HepG2 (cell line): ENCODE results near the gene PEX10. TPM values are rescaled to one million over a fixed set of nuclear protein-coding genes. Genes with fewer than 3 reads are reported as not detected.

Source experiments
- AKAP8 ChIP-seq: sonication (generic); formaldehyde crosslinking; IDR thresholded peaks from 2 replicates; pipeline ENCODE4 v1.5.1; 2020; ENCODE audit warnings: mild to moderate bottlenecking, missing genetic modification reagents
- BORCS8-MEF2B ChIP-seq: sonication (generic); formaldehyde crosslinking; IDR thresholded peaks from 2 replicates; pipeline ENCODE4 v1.8.0; 2022; ENCODE audit warnings: mild to moderate bottlenecking, missing genetic modification reagents
- CCDC6 ChIP-seq: sonication (generic); formaldehyde crosslinking; IDR thresholded peaks from 2 replicates; pipeline ENCODE4 v1.8.1; 2022; ENCODE audit warnings: mild to moderate bottlenecking, missing genetic modification reagents, moderate library complexity
- FLYWCH1 ChIP-seq: sonication (generic); formaldehyde crosslinking; IDR thresholded peaks from 2 replicates; pipeline ENCODE4 v1.8.1; 2023; ENCODE audit warnings: mild to moderate bottlenecking, missing genetic modification reagents
- GATAD1 ChIP-seq: IDR thresholded peaks from 2 replicates; pipeline ENCODE4 v1.6.1; 2016; ENCODE audit warnings: missing genetic modification reagents, missing compliant biosample characterization
- LCORL ChIP-seq, 2 experiments: fragments of 450-650 bp in 1 of 2; sonication (generic) in 1 of 2; formaldehyde crosslinking in 1 of 2; IDR thresholded peaks; 2 replicates each; pipeline versions ENCODE4 v1.5.0 to v1.6.1; 2017 to 2020; ENCODE audit warnings: antibody characterized with exemption in 1 of 2, missing genetic modification reagents in 1 of 2
- MED13 ChIP-seq: sonication (generic); formaldehyde crosslinking; IDR thresholded peaks from 2 replicates; pipeline ENCODE4 v1.5.0; 2020; ENCODE audit warnings: missing genetic modification reagents
- NCOA1 ChIP-seq: sonication (generic); formaldehyde crosslinking; IDR thresholded peaks from 2 replicates; pipeline ENCODE4 v1.9.0; 2021; ENCODE audit warnings: missing genetic modification reagents
- NCOR1 ChIP-seq: fragments of 200-600 bp; sonication (generic); IDR thresholded peaks from 2 replicates; pipeline ENCODE4 v1.7.0; 2017; ENCODE audit warnings: antibody characterized with exemption, low read length, borderline replicate concordance
- ONECUT2 ChIP-seq: sonication (generic); formaldehyde crosslinking; IDR thresholded peaks from 2 replicates; pipeline ENCODE4 v1.4.0; 2020; ENCODE audit warnings: missing genetic modification reagents
- RBAK ChIP-seq: sonication (generic); formaldehyde crosslinking; IDR thresholded peaks from 2 replicates; pipeline ENCODE4 v1.5.1; 2020; ENCODE audit warnings: mild to moderate bottlenecking, missing genetic modification reagents
- SKI ChIP-seq: fragments of 450-650 bp; IDR thresholded peaks from one replicate; pipeline ENCODE4 v1.6.1; 2018; ENCODE audit warnings: mild to moderate bottlenecking; ENCODE audit not compliant: partially characterized antibody
- SMARCC2 ChIP-seq: fragments of 450-650 bp; IDR thresholded peaks from 2 replicates; pipeline ENCODE4 v1.6.1; 2017; ENCODE audit warnings: antibody characterized with exemption, mild to moderate bottlenecking
- TOPORS ChIP-seq: sonication (generic); formaldehyde crosslinking; IDR thresholded peaks from 2 replicates; pipeline ENCODE4 v1.8.0; 2023; ENCODE audit warnings: mild to moderate bottlenecking, missing genetic modification reagents
- ZNF501 ChIP-seq: sonication (generic); formaldehyde crosslinking; IDR thresholded peaks from 2 replicates; pipeline ENCODE4 v1.5.1; 2020; ENCODE audit warnings: mild to moderate bottlenecking, moderate library complexity, missing genetic modification reagents
- ZNF576 ChIP-seq: sonication (generic); formaldehyde crosslinking; IDR thresholded peaks from 2 replicates; pipeline ENCODE4 v1.4.0; 2020; ENCODE audit warnings: mild to moderate bottlenecking, missing genetic modification reagents
- ZNF607 ChIP-seq: sonication (generic); formaldehyde crosslinking; IDR thresholded peaks from 2 replicates; pipeline ENCODE4 v1.5.1; 2020; ENCODE audit warnings: missing genetic modification reagents, mild to moderate bottlenecking, borderline replicate concordance
- polyA plus RNA-seq, 8 experiments: library from polyadenylated mRNA; depleted of rRNA in 3 of 8; stranded (reverse) in 7 of 8; unstranded in 1 of 8; fragments of >200 nt; fragmentation: Illumina TruSeq in 4 of 8; extraction: Trizol in 4 of 8; gene quantifications; 2 replicates each; pipeline versions ENCODE4 v1.2.1 to v1.2.3, GENCODE V29; 2011 to 2016; ENCODE audit warnings: low read depth in 4 of 8, missing spikeins in 1 of 8, mixed read lengths in 1 of 8; ENCODE audit not compliant: insufficient read depth in 1 of 8
- total RNA-seq, 5 experiments: library from RNA; depleted of rRNA; stranded (reverse); fragments of >200 nt; fragmentation: Illumina TruSeq; extraction: Trizol; gene quantifications; 2 replicates each; pipeline ENCODE4 v1.2.3, GENCODE V29; 2016; ENCODE audit warnings: low read depth in 1 of 5
- TF ChIP-seq, protein P1 (sequence below): sonication (generic); formaldehyde crosslinking; IDR thresholded peaks from 2 replicates; pipeline ENCODE4 v1.8.1; 2023; ENCODE audit warnings: missing genetic modification reagents, inconsistent platforms, borderline replicate concordance
- TF ChIP-seq, protein P2 (sequence below): sonication (generic); formaldehyde crosslinking; IDR thresholded peaks from 2 replicates; pipeline ENCODE4 v1.8.1; 2023; ENCODE audit warnings: mild to moderate bottlenecking, inconsistent platforms, moderate library complexity, missing genetic modification reagents, borderline replicate concordance
- TF ChIP-seq, protein P3 (sequence below): sonication (generic); formaldehyde crosslinking; IDR thresholded peaks from 2 replicates; pipeline ENCODE4 v1.8.1; 2022; ENCODE audit warnings: mild to moderate bottlenecking, missing genetic modification reagents
- TF ChIP-seq, protein P4 (sequence below): sonication (generic); formaldehyde crosslinking; conservative IDR thresholded peaks from 2 replicates; pipeline ENCODE4 v1.8.1; 2023; ENCODE audit warnings: missing genetic modification reagents

Gene PEX10
- total and polyA plus RNA-seq, 2 of the 13 experiments (the other 11 are each of a cell fraction or from before 2014, with no cell fraction given): 16.1 to 39.6 TPM

DNA sequence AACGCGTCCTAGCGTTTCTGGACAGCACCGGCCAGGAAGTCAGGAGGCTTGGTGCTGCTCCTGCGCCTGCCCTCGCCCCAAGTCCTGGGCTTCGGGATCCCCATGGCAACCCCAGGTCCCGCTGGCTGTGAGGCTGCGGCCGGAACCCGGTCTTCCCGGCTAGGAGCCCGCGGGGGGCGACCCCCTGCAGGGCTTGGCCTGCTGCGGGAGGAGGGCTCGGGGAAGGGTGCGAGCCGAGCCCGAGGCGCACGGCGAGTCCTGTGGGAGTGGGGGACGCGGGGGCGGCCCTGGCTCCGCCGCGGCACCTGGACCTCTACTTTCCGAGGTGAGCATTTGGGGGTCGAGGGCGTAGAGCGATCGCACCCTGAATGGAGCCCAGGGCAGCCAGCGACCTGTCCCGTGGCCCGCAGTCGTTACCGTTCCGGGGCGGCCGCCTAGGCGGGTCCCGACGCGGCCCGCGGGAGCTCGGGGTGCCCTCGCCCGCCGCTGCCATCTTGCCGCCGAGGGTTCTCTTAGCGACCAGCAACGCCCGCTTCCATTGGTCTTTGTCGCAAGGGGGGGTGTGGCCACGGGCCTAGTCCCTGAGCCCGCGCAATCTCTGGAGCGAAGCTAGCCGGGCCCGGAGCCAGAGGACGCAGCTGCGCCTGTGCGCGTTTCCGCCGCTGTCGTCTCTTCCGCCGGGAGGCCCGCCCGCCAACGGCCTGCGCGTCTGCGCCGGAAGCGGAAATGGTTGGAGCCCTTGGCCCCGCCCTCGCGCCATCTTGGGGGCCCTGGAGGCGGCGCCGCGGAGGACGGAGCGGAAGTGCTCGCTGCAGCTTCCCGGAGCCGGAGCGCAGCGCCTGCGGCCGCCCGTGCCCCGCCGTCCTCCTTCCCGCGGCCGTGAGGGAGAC lies 21.1 kb downstream of the PEX10 start, which contains the start of the genes MORN1 and RER1 (continued):
- TF ChIP-seq, protein P1, sequence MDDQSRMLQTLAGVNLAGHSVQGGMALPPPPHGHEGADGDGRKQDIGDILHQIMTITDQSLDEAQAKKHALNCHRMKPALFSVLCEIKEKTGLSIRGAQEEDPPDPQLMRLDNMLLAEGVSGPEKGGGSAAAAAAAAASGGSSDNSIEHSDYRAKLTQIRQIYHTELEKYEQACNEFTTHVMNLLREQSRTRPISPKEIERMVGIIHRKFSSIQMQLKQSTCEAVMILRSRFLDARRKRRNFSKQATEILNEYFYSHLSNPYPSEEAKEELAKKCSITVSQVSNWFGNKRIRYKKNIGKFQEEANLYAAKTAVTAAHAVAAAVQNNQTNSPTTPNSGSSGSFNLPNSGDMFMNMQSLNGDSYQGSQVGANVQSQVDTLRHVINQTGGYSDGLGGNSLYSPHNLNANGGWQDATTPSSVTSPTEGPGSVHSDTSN (CRISPR knock-in tag): no peak
- TF ChIP-seq AKAP8 (CRISPR knock-in tag) (0 out of 2 replicates have a peak, but pooled peaks have one; percentile 54), LCORL (IDR thresholded peaks at IDR 0.05) (no peak), LCORL (CRISPR knock-in tag; IDR thresholded peaks at IDR 0.05) (peak; percentile 81), NCOR1 (peak; percentile 37; the same call in 1 of the 2 replicates), RBAK (no peak), ZNF607 (CRISPR knock-in tag) (0 out of 2 replicates have a peak, but pooled peaks have one; percentile 46), MED13 (CRISPR knock-in tag) (no peak), SMARCC2 (no peak), SKI (peak; percentile 32), FLYWCH1 (no peak), TOPORS (CRISPR knock-in tag) (no peak; the same call in 1 of the 2 replicates), CCDC6 (CRISPR knock-in tag) (peak; percentile 71; the same call in 1 of the 2 replicates), NCOA1 (peak; percentile 69; the same call in 1 of the 2 replicates), ONECUT2 (no peak), GATAD1 (CRISPR knock-in tag) (peak; percentile 91), BORCS8-MEF2B (CRISPR knock-in tag) (0 out of 2 replicates have a peak, but pooled peaks have one; percentile 48), ZNF501 (CRISPR knock-in tag) (peak; percentile 61), ZNF576 (CRISPR knock-in tag) (no peak)
- TF ChIP-seq, protein P2, sequence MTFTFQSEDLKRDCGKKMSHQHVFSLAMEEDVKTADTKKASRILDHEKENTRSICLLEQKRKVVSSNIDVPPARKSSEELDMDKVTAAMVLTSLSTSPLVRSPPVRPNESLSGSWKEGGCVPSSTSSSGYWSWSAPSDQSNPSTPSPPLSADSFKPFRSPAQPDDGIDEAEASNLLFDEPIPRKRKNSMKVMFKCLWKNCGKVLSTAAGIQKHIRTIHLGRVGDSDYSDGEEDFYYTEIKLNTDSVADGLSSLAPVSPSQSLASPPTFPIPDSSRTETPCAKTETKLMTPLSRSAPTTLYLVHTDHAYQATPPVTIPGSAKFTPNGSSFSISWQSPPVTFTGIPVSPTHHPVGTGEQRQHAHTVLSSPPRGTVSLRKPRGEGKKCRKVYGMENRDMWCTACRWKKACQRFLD (CRISPR knock-in tag): peak; percentile 46; the same call in 1 of the 2 replicates
- TF ChIP-seq, protein P3, sequence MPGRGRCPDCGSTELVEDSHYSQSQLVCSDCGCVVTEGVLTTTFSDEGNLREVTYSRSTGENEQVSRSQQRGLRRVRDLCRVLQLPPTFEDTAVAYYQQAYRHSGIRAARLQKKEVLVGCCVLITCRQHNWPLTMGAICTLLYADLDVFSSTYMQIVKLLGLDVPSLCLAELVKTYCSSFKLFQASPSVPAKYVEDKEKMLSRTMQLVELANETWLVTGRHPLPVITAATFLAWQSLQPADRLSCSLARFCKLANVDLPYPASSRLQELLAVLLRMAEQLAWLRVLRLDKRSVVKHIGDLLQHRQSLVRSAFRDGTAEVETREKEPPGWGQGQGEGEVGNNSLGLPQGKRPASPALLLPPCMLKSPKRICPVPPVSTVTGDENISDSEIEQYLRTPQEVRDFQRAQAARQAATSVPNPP (CRISPR knock-in tag): 0 out of 2 replicates have a peak, but pooled peaks have one; percentile 53
- TF ChIP-seq, protein P4, sequence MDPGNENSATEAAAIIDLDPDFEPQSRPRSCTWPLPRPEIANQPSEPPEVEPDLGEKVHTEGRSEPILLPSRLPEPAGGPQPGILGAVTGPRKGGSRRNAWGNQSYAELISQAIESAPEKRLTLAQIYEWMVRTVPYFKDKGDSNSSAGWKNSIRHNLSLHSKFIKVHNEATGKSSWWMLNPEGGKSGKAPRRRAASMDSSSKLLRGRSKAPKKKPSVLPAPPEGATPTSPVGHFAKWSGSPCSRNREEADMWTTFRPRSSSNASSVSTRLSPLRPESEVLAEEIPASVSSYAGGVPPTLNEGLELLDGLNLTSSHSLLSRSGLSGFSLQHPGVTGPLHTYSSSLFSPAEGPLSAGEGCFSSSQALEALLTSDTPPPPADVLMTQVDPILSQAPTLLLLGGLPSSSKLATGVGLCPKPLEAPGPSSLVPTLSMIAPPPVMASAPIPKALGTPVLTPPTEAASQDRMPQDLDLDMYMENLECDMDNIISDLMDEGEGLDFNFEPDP (CRISPR knock-in tag): 0 out of 2 replicates have a peak, but pooled peaks have one; percentile 38
